H9 (cell line): Measurements from ENCODE around the gene ATP11C. TPM values are rescaled to one million over a fixed set of nuclear protein-coding genes. Genes with fewer than 3 reads are reported as not detected.

Source experiments
- DNase-seq: peaks from one replicate; pipeline ENCODE4 v3.0.0-alpha.2; 2017
- H2AFZ ChIP-seq: one replicate; pipeline ENCODE4 v1.6.1; 2013; ENCODE audit warnings: mild to moderate bottlenecking, low read length, control low read depth, moderate library complexity
- H2AK5ac ChIP-seq: 2 replicates; pipeline ENCODE4 v1.6.1; 2013; ENCODE audit warnings: low read length, control low read depth, mixed read lengths; ENCODE audit not compliant: insufficient read length
- H2BK120ac ChIP-seq: one replicate; pipeline ENCODE4 v1.6.1; 2013; ENCODE audit warnings: low read depth, mild to moderate bottlenecking, low read length, control low read depth, inconsistent platforms; ENCODE audit not compliant: poor library complexity, severe bottlenecking
- H2BK12ac ChIP-seq: 2 replicates; pipeline ENCODE4 v1.6.1; 2013; ENCODE audit warnings: low read length, control low read depth, mixed read lengths, low read depth; ENCODE audit not compliant: insufficient read length
- H2BK15ac ChIP-seq: 2 replicates; pipeline ENCODE4 v1.6.1; 2013; ENCODE audit warnings: low read depth, low read length, control low read depth
- H2BK20ac ChIP-seq: one replicate; pipeline ENCODE4 v1.6.1; 2013; ENCODE audit warnings: low read depth, mild to moderate bottlenecking, low read length, control low read depth, inconsistent platforms; ENCODE audit not compliant: poor library complexity, severe bottlenecking
- H2BK5ac ChIP-seq: 2 replicates; pipeline ENCODE4 v1.6.1; 2013; ENCODE audit warnings: low read length, control low read depth, mixed read lengths; ENCODE audit not compliant: insufficient read length
- H3K14ac ChIP-seq: 2 replicates; pipeline ENCODE4 v1.6.1; 2013; ENCODE audit warnings: low read length, control low read depth; ENCODE audit not compliant: insufficient read depth
- H3K18ac ChIP-seq: 2 replicates; pipeline ENCODE4 v1.6.1; 2013; ENCODE audit warnings: low read depth, mild to moderate bottlenecking, mixed read lengths, low read length, control low read depth; ENCODE audit not compliant: insufficient read length
- H3K23ac ChIP-seq: 2 replicates; pipeline ENCODE4 v1.6.1; 2013; ENCODE audit warnings: low read length, control low read depth, mixed read lengths, low read depth; ENCODE audit not compliant: insufficient read length
- H3K23me2 ChIP-seq: 2 replicates; pipeline ENCODE4 v1.6.1; 2013; ENCODE audit warnings: low read depth, mild to moderate bottlenecking, mixed read lengths, low read length, control low read depth; ENCODE audit not compliant: insufficient read length, poor library complexity, severe bottlenecking
- H3K27ac ChIP-seq: 2 replicates; pipeline ENCODE4 v1.5.1; 2013; ENCODE audit warnings: low read length, control low read depth, mixed read lengths, low read depth; ENCODE audit not compliant: insufficient read length
- H3K27me3 ChIP-seq: 2 replicates; pipeline ENCODE4 v1.6.1; 2013; ENCODE audit warnings: low read length, control low read depth, inconsistent platforms; ENCODE audit not compliant: insufficient read depth
- H3K4ac ChIP-seq: 2 replicates; pipeline ENCODE4 v1.6.1; 2013; ENCODE audit warnings: low read depth, mild to moderate bottlenecking, control low read depth, inconsistent platforms, low read length, moderate library complexity
- H3K4me1 ChIP-seq: 2 replicates; pipeline ENCODE4 v1.6.1; 2013; ENCODE audit warnings: low read length, control low read depth, inconsistent platforms; ENCODE audit not compliant: insufficient read depth
- H3K4me2 ChIP-seq: 2 replicates; pipeline ENCODE4 v1.6.1; 2013; ENCODE audit warnings: low read length, control low read depth, mixed read lengths; ENCODE audit not compliant: insufficient read length, insufficient read depth
- H3K56ac ChIP-seq: 2 replicates; pipeline ENCODE4 v1.6.1; 2013; ENCODE audit warnings: low read depth, mild to moderate bottlenecking, mixed read lengths, low read length, control low read depth; ENCODE audit not compliant: insufficient read length
- H3K79me1 ChIP-seq: 2 replicates; pipeline ENCODE4 v1.6.1; 2013; ENCODE audit warnings: low read depth, mild to moderate bottlenecking, moderate library complexity, low read length, control low read depth, inconsistent platforms; ENCODE audit not compliant: insufficient read depth, poor library complexity, severe bottlenecking
- H3K79me2 ChIP-seq: 2 replicates; pipeline ENCODE4 v1.6.1; 2013; ENCODE audit warnings: low read length, control low read depth, inconsistent platforms; ENCODE audit not compliant: insufficient read depth
- H3K9ac ChIP-seq: 2 replicates; pipeline ENCODE4 v1.6.1; 2013; ENCODE audit warnings: low read length, control low read depth, mixed read lengths; ENCODE audit not compliant: insufficient read length; ENCODE audit errors: extremely low read depth
- H3K9me3 ChIP-seq: one replicate; pipeline ENCODE4 v1.6.1; 2013; ENCODE audit warnings: low read depth, low read length, inconsistent platforms; ENCODE audit not compliant: control insufficient read depth
- H3T11ph ChIP-seq: one replicate; pipeline ENCODE4 v1.6.1; 2013; ENCODE audit warnings: mild to moderate bottlenecking, low read length, control low read depth, inconsistent platforms
- H4K20me1 ChIP-seq: one replicate; pipeline ENCODE4 v1.6.1; 2013; ENCODE audit not compliant: control insufficient read depth, insufficient read length, insufficient read depth
- H4K5ac ChIP-seq: 2 replicates; pipeline ENCODE4 v1.6.1; 2013; ENCODE audit warnings: low read depth, mild to moderate bottlenecking, mixed read lengths, low read length, control low read depth; ENCODE audit not compliant: insufficient read length
- H4K8ac ChIP-seq: replicated peaks from 2 replicates; pipeline ENCODE4 v1.6.1; 2013; ENCODE audit warnings: low read length, control low read depth, mixed read lengths, low read depth; ENCODE audit not compliant: insufficient read length
- H4K91ac ChIP-seq: 2 replicates; pipeline ENCODE4 v1.6.1; 2013; ENCODE audit warnings: low read depth, mild to moderate bottlenecking, moderate library complexity, mixed read lengths, low read length, control low read depth; ENCODE audit not compliant: insufficient read length
- H3K27ac Mint-ChIP-seq, 3 experiments: 2 replicates in 2 of 3; 3 replicates in 1 of 3; pipeline ENCODE4 v1.8.0; 2020 to 2021; ENCODE audit warnings: mixed read lengths in 3 of 3, mild to moderate bottlenecking in 1 of 3, moderate library complexity in 1 of 3
- H3K27me3 Mint-ChIP-seq: 2 replicates; pipeline ENCODE4 v1.8.0; 2021; ENCODE audit warnings: low read depth, mild to moderate bottlenecking, moderate library complexity, mixed read lengths
- H3K36me3 Mint-ChIP-seq, 3 experiments: 2 replicates in 2 of 3; 3 replicates in 1 of 3; pipeline ENCODE4 v1.8.0; 2020 to 2021; ENCODE audit warnings: low read depth in 3 of 3, mixed read lengths in 3 of 3; ENCODE audit not compliant: insufficient read depth in 1 of 3
- H3K4me1 Mint-ChIP-seq, 2 experiments: 2 replicates each; pipeline ENCODE4 v1.8.0; 2020; ENCODE audit warnings: mixed read lengths in 2 of 2
- H3K4me3 Mint-ChIP-seq, 2 experiments: 2 replicates in 1 of 2; 3 replicates in 1 of 2; pipeline ENCODE4 v1.8.0; 2020 to 2021; ENCODE audit warnings: mild to moderate bottlenecking in 2 of 2, mixed read lengths in 2 of 2, moderate library complexity in 1 of 2
- H3K9me3 Mint-ChIP-seq, 2 experiments: 2 replicates in 1 of 2; 3 replicates in 1 of 2; pipeline ENCODE4 v1.8.0; 2020; ENCODE audit warnings: mild to moderate bottlenecking in 2 of 2, mixed read lengths in 2 of 2, moderate library complexity in 1 of 2
- total RNA-seq: library from RNA; stranded (reverse); gene quantifications from 2 replicates; pipeline ENCODE4 v1.2.1, GENCODE V29; 2021
- TF ChIP-seq, protein P1 (sequence below): fragments of 200-600 bp; sonication (generic); conservative IDR thresholded peaks from 3 replicates; pipeline ENCODE4 v1.8.0; 2021; ENCODE audit warnings: antibody characterized with exemption, mild to moderate bottlenecking

ATP11C gene
- total RNA-seq, 1 experiment from 2014 or later: 28.4 TPM

GRCh38 chrX:139834879-139835278 is 98.0 kb downstream of the ATP11C start:
- H3K79me1 ChIP-seq: no peaks in the 10 kb centered on the region
- no peaks in the 10 kb centered on the region for H3K27me3 ChIP-seq
- no peak overlapping the region for H3K27ac Mint-ChIP-seq
- H3K27me3 Mint-ChIP-seq: no peaks in the 10 kb centered on the region
- H4K8ac ChIP-seq: no peak overlapping the region
- H4K20me1 ChIP-seq: no peaks in the 10 kb centered on the region
- H3K4me1 ChIP-seq: no peaks in the 10 kb centered on the region; the same call in 1 of the 2 replicates
- TF ChIP-seq, protein P1, sequence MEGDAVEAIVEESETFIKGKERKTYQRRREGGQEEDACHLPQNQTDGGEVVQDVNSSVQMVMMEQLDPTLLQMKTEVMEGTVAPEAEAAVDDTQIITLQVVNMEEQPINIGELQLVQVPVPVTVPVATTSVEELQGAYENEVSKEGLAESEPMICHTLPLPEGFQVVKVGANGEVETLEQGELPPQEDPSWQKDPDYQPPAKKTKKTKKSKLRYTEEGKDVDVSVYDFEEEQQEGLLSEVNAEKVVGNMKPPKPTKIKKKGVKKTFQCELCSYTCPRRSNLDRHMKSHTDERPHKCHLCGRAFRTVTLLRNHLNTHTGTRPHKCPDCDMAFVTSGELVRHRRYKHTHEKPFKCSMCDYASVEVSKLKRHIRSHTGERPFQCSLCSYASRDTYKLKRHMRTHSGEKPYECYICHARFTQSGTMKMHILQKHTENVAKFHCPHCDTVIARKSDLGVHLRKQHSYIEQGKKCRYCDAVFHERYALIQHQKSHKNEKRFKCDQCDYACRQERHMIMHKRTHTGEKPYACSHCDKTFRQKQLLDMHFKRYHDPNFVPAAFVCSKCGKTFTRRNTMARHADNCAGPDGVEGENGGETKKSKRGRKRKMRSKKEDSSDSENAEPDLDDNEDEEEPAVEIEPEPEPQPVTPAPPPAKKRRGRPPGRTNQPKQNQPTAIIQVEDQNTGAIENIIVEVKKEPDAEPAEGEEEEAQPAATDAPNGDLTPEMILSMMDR: no peak
- H2BK120ac ChIP-seq: no peak overlapping the region
- H3K18ac ChIP-seq: no peak overlapping the region
- no peak overlapping the region for H3K23ac ChIP-seq
- H3K56ac ChIP-seq: no peak overlapping the region
- H3K4ac ChIP-seq: no peak overlapping the region
- no peak overlapping the region for H2AK5ac ChIP-seq
- peaks cover 31 to 45% of the 10 kb centered on the region in 2 experiments for H3K4me1 Mint-ChIP-seq
- peaks cover 5 to 13% (median 9%) of the 10 kb centered on the region in 3 experiments for H3K36me3 Mint-ChIP-seq
- H3K9me3 ChIP-seq: no peaks in the 10 kb centered on the region
- no peak overlapping the region for H2BK12ac ChIP-seq
- no peak overlapping the region for H3T11ph ChIP-seq
- no peak overlapping the region for H4K91ac ChIP-seq
- H3K4me2 ChIP-seq: no peak overlapping the region
- H3K14ac ChIP-seq: no peak overlapping the region
- no peak overlapping the region for H2AFZ ChIP-seq
- no peak overlapping the region for H2BK20ac ChIP-seq
- peaks cover 10 to 49% of the 10 kb centered on the region in 2 experiments for H3K9me3 Mint-ChIP-seq
- H3K79me2 ChIP-seq: no peaks in the 10 kb centered on the region; the same call in 1 of the 2 replicates
- no peaks in the 10 kb centered on the region for H3K23me2 ChIP-seq
- no peak overlapping the region for H2BK5ac ChIP-seq
- no peak overlapping the region for H4K5ac ChIP-seq
- H2BK15ac ChIP-seq: no peak overlapping the region
- H3K4me3 Mint-ChIP-seq: no peak overlapping the region
- no peak overlapping the region for H3K27ac ChIP-seq
- H3K9ac ChIP-seq: no peak overlapping the region
- DNase-seq: no peak
